ENCODE data around the gene SLC26A2. TPM values are rescaled to one million over a fixed set of nuclear protein-coding genes. Genes with fewer than 3 reads are reported as not detected.

SLC26A2 gene
- total RNA-seq, 1 donor from 2014 or later = 15.4 TPM

- Mint-ChIP-seq H3K4me1 (no peaks in the 10 kb centered on the region), H3K27me3 (ENCODE audit: low read depth) (no peaks in the 10 kb centered on the region), H3K4me3 (no peak overlapping the region), H3K9me3 (peaks cover 18% of the 10 kb centered on the region), H3K27ac (no peak overlapping the region), H3K36me3 (peaks cover 67% of the 10 kb centered on the region)
- no peak for DNase-seq (ENCODE audit: low spot score in 2 of 2, unreplicated experiment in 2 of 2)
- no peak for TF ChIP-seq CTCF (IDR thresholded peaks at IDR 0.05; ENCODE audit: unreplicated experiment)
Measured at GRCh38 chr5:150017226-150018005, 56.9 kb downstream of the SLC26A2 start.

- no peak for DNase-seq (ENCODE audit: low spot score in 2 of 2, unreplicated experiment in 2 of 2)
- TF ChIP-seq CTCF (IDR thresholded peaks at IDR 0.05; ENCODE audit: unreplicated experiment) = no peak
- no peak overlapping the region for H3K4me3 Mint-ChIP-seq
- H3K36me3 Mint-ChIP-seq = peaks cover 47% of the 10 kb centered on the region
- no peak overlapping the region for H3K27ac Mint-ChIP-seq
- H3K27me3 Mint-ChIP-seq (ENCODE audit: low read depth) = no peaks in the 10 kb centered on the region
- H3K9me3 Mint-ChIP-seq = peaks cover 11% of the 10 kb centered on the region
- no peaks in the 10 kb centered on the region for H3K4me1 Mint-ChIP-seq
Measured at GRCh38 chr5:150020249-150020648, 59.7 kb downstream of the SLC26A2 start.

- no peak overlapping the region for H3K27ac Mint-ChIP-seq
- no peak for DNase-seq (ENCODE audit: low spot score in 2 of 2, unreplicated experiment in 2 of 2)
- H3K9me3 Mint-ChIP-seq = peaks cover 3% of the 10 kb centered on the region
- peaks cover 37% of the 10 kb centered on the region for H3K36me3 Mint-ChIP-seq
- H3K27me3 Mint-ChIP-seq (ENCODE audit: low read depth) = no peaks in the 10 kb centered on the region
- TF ChIP-seq CTCF (IDR thresholded peaks at IDR 0.05; ENCODE audit: unreplicated experiment) = no peak
- H3K4me3 Mint-ChIP-seq = no peak overlapping the region
- no peaks in the 10 kb centered on the region for H3K4me1 Mint-ChIP-seq
Measured at GRCh38 chr5:150021491-150022157, 61.1 kb downstream of the SLC26A2 start.

- peaks cover 35% of the 10 kb centered on the region for H3K36me3 Mint-ChIP-seq
- no peak for DNase-seq (ENCODE audit: low spot score in 2 of 2, unreplicated experiment in 2 of 2)
- no peak overlapping the region for H3K4me3 Mint-ChIP-seq
- no peaks in the 10 kb centered on the region for H3K4me1 Mint-ChIP-seq
- TF ChIP-seq CTCF (IDR thresholded peaks at IDR 0.05; ENCODE audit: unreplicated experiment) = no peak
- no peaks in the 10 kb centered on the region for H3K27me3 Mint-ChIP-seq (ENCODE audit: low read depth)
- no peaks in the 10 kb centered on the region for H3K9me3 Mint-ChIP-seq
- H3K27ac Mint-ChIP-seq = no peak overlapping the region
Measured at GRCh38 chr5:150022158-150022531, 61.6 kb downstream of the SLC26A2 start.

- Mint-ChIP-seq H3K4me3 (no peak overlapping the region), H3K4me1 (no peaks in the 10 kb centered on the region), H3K9me3 (no peaks in the 10 kb centered on the region), H3K27ac (no peak overlapping the region), H3K36me3 (peaks cover 34% of the 10 kb centered on the region), H3K27me3 (ENCODE audit: low read depth) (no peaks in the 10 kb centered on the region)
- no peak for DNase-seq (ENCODE audit: low spot score in 2 of 2, unreplicated experiment in 2 of 2)
- TF ChIP-seq CTCF (IDR thresholded peaks at IDR 0.05; ENCODE audit: unreplicated experiment) = no peak
Measured at GRCh38 chr5:150022681-150023080, 62.1 kb downstream of the SLC26A2 start.
